Inferior parietal cortex (tissue), 1 donor: Measurements from ENCODE around the gene RSF1.

Experiments used
- DNase-seq: peaks from one replicate; pipeline ENCODE4 v3.0.0-alpha.2; 2016; ENCODE audit errors: extremely low spot score

Gene RSF1

GRCh38 chr11:77748266-77748665 is 72.3 kb downstream of the RSF1 start:
- no peak for DNase-seq

- DNase-seq = no peak
These were observed 73.0 kb downstream of the RSF1 start for GRCh38 chr11:77747381-77747969.

GRCh38 chr11:77736473-77736872 is 84.0 kb downstream of the RSF1 start:
- DNase-seq = no peak

- no peak for DNase-seq
These were observed 85.6 kb downstream of the RSF1 start for GRCh38 chr11:77734890-77735289.

GRCh38 chr11:77732143-77732542 is 88.4 kb downstream of the RSF1 start:
- DNase-seq = no peak

GRCh38 chr11:77730789-77731188 is 89.7 kb downstream of the RSF1 start:
- DNase-seq = no peak

GRCh38 chr11:77729063-77729462 is 91.5 kb downstream of the RSF1 start:
- DNase-seq = no peak

- DNase-seq = no peak
These were observed 92.2 kb downstream of the RSF1 start for GRCh38 chr11:77728203-77728786.

GRCh38 chr11:77726524-77726923 is 94.0 kb downstream of the RSF1 start:
- no peak for DNase-seq

GRCh38 chr11:77725433-77725832 is 95.1 kb downstream of the RSF1 start:
- no peak for DNase-seq

- no peak for DNase-seq
These were observed 95.9 kb downstream of the RSF1 start for GRCh38 chr11:77724636-77725035.

GRCh38 chr11:77723024-77723423 is 97.5 kb downstream of the RSF1 start:
- DNase-seq = no peak

GRCh38 chr11:77710358-77710757 is 110.2 kb downstream of the RSF1 start:
- DNase-seq = no peak

- no peak for DNase-seq
These were observed 114.5 kb downstream of the RSF1 start for GRCh38 chr11:77705876-77706579.

GRCh38 chr11:77705195-77705875 is 115.2 kb downstream of the RSF1 start:
- DNase-seq = no peak

GRCh38 chr11:77704029-77704428 is 116.5 kb downstream of the RSF1 start:
- DNase-seq = no peak

GRCh38 chr11:77699425-77699824 is 121.1 kb downstream of the RSF1 start:
- DNase-seq = no peak

GRCh38 chr11:77698896-77699295 is 121.6 kb downstream of the RSF1 start:
- no peak for DNase-seq

- no peak for DNase-seq
These were observed 122.7 kb downstream of the RSF1 start for GRCh38 chr11:77697865-77698264.

- no peak for DNase-seq
These were observed 125.1 kb downstream of the RSF1 start for GRCh38 chr11:77695417-77695816.

- no peak for DNase-seq
These were observed 129.9 kb downstream of the RSF1 start for GRCh38 chr11:77690649-77691048.

GRCh38 chr11:77687088-77687487 is 133.4 kb downstream of the RSF1 start:
- no peak for DNase-seq

GRCh38 chr11:77677138-77677537 is 143.4 kb downstream of the RSF1 start:
- DNase-seq = no peak
